ENCODE results near the gene TMEM213.

- TF ChIP-seq, protein P1, sequence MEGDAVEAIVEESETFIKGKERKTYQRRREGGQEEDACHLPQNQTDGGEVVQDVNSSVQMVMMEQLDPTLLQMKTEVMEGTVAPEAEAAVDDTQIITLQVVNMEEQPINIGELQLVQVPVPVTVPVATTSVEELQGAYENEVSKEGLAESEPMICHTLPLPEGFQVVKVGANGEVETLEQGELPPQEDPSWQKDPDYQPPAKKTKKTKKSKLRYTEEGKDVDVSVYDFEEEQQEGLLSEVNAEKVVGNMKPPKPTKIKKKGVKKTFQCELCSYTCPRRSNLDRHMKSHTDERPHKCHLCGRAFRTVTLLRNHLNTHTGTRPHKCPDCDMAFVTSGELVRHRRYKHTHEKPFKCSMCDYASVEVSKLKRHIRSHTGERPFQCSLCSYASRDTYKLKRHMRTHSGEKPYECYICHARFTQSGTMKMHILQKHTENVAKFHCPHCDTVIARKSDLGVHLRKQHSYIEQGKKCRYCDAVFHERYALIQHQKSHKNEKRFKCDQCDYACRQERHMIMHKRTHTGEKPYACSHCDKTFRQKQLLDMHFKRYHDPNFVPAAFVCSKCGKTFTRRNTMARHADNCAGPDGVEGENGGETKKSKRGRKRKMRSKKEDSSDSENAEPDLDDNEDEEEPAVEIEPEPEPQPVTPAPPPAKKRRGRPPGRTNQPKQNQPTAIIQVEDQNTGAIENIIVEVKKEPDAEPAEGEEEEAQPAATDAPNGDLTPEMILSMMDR (IDR thresholded peaks at IDR 0.05): no peak
- TF ChIP-seq POLR2A (IDR thresholded peaks at IDR 0.05; ENCODE audit: low read depth): no peak
- TF ChIP-seq EP300 (IDR thresholded peaks at IDR 0.05): no peak
Measured at GRCh38 chr7:138873220-138873892, 75.6 kb downstream of the TMEM213 start.

Data from esophagus muscularis mucosa (tissue), 4 donors.